HG03175 (cell line): ENCODE measurements around the gene PTPRT.

Experiments used
- ATAC-seq: cut with Tn5 transposase; IDR thresholded peaks from one replicate; pipeline ENCODE4 v1.9.1; 2021; ENCODE audit warnings: mild to moderate bottlenecking, moderate library complexity; ENCODE audit not compliant: unreplicated experiment

The PTPRT gene

GRCh38 chr20:42581311-42581710, 608.4 kb downstream of the PTPRT start:
- no peak for ATAC-seq

GRCh38 chr20:42576167-42576566, 613.5 kb downstream of the PTPRT start:
- no peak for ATAC-seq

GRCh38 chr20:42572320-42573016, 617.2 kb downstream of the PTPRT start:
- no peak for ATAC-seq

GRCh38 chr20:42567409-42567808, 622.3 kb downstream of the PTPRT start:
- no peak for ATAC-seq

- ATAC-seq, result no peak
These were observed 624.3 kb downstream of the PTPRT start for GRCh38 chr20:42565235-42565995.

- no peak for ATAC-seq
These were observed 630.0 kb downstream of the PTPRT start for GRCh38 chr20:42559665-42560064.

GRCh38 chr20:42556575-42556974, 633.1 kb downstream of the PTPRT start:
- no peak for ATAC-seq

GRCh38 chr20:42553374-42553773, 636.3 kb downstream of the PTPRT start:
- ATAC-seq, result no peak

GRCh38 chr20:42549496-42549895, 640.2 kb downstream of the PTPRT start:
- ATAC-seq, result no peak

GRCh38 chr20:42544926-42545325, 644.8 kb downstream of the PTPRT start:
- no peak for ATAC-seq

- no peak for ATAC-seq
These were observed 656.9 kb downstream of the PTPRT start for GRCh38 chr20:42532831-42533230.

GRCh38 chr20:42531508-42531961, 658.2 kb downstream of the PTPRT start:
- no peak for ATAC-seq

GRCh38 chr20:42530855-42531448, 658.8 kb downstream of the PTPRT start:
- no peak for ATAC-seq

- ATAC-seq, result no peak
These were observed 659.5 kb downstream of the PTPRT start for GRCh38 chr20:42530191-42530590.

GRCh38 chr20:42524058-42524457, 665.6 kb downstream of the PTPRT start:
- ATAC-seq, result no peak

GRCh38 chr20:42516692-42517091, 673.0 kb downstream of the PTPRT start:
- no peak for ATAC-seq

GRCh38 chr20:42510686-42511085, 679.0 kb downstream of the PTPRT start:
- no peak for ATAC-seq

- no peak for ATAC-seq
These were observed 681.8 kb downstream of the PTPRT start for GRCh38 chr20:42507874-42508273.

- no peak for ATAC-seq
These were observed 683.3 kb downstream of the PTPRT start for GRCh38 chr20:42506397-42506796.

- ATAC-seq, result no peak
These were observed 687.1 kb downstream of the PTPRT start for GRCh38 chr20:42502591-42502990.

GRCh38 chr20:42496595-42496994, 693.1 kb downstream of the PTPRT start:
- ATAC-seq, result no peak

GRCh38 chr20:42494290-42494689, 695.4 kb downstream of the PTPRT start:
- ATAC-seq, result no peak
